ENCODE data around the gene MPHOSPH8.

GRCh38 chr13:19607523-19608078 is 25.9 kb upstream of the MPHOSPH8 start:
- TF ChIP-seq CTCF (IDR thresholded peaks at IDR 0.05; ENCODE audit: low read depth, low read length, missing input control) (no peak), SP1 (IDR thresholded peaks at IDR 0.05) (no peak), RAD21 (IDR thresholded peaks at IDR 0.05) (no peak), EGR1 (IDR thresholded peaks at IDR 0.05; ENCODE audit: low read depth in 2 of 2) (no peak)

All from liver (tissue), 3 donors.